Omental fat pad (tissue), 4 donors: ENCODE data around the gene TRIM65. TPM values are rescaled to one million over a fixed set of nuclear protein-coding genes. Genes with fewer than 3 reads are reported as not detected.

Source experiments
- ATAC-seq: fragments of 150-250 bp; one replicate; pipeline ENCODE4 v1.9.1; 2016; ENCODE audit warnings: mild to moderate bottlenecking, moderate library complexity; ENCODE audit not compliant: low FRiP score
- DNase-seq: peaks from one replicate; pipeline ENCODE4 v3.0.0-alpha.2; 2019; ENCODE audit warnings: low spot score
- CTCF ChIP-seq, 3 donors: fragments of 450-650 bp; IDR thresholded peaks; one replicate each; pipeline ENCODE4 v1.5.1; 2016 to 2017; ENCODE audit warnings: antibody characterized with exemption in 3 of 3, mild to moderate bottlenecking in 3 of 3, moderate library complexity in 2 of 3
- total RNA-seq, 4 donors: library from RNA; depleted of rRNA; stranded (reverse); fragments of >200 nt; gene quantifications; one replicate each; pipeline ENCODE4 v1.1.0, GENCODE V29; 2016

The TRIM65 gene
- total RNA-seq, 4 donors from 2014 or later = 10.0 to 37.4 (median 16.2) TPM

GRCh38 chr17:75897160-75898019 lies 639 bp upstream of the TRIM65 start:
- TF ChIP-seq CTCF (IDR thresholded peaks at IDR 0.05) = no peak
- no peak for ATAC-seq
- no peak for DNase-seq

- TF ChIP-seq CTCF (IDR thresholded peaks at IDR 0.05) = no peak
- ATAC-seq (no peak), DNase-seq (no peak)
Measured at GRCh38 chr17:75895370-75896155, 1.2 kb downstream of the TRIM65 start.

- no peak for TF ChIP-seq CTCF (IDR thresholded peaks at IDR 0.05)
- ATAC-seq (no peak), DNase-seq (no peak)
Measured at GRCh38 chr17:75894049-75894733, 2.6 kb downstream of the TRIM65 start.

GRCh38 chr17:75893305-75894048 lies 3.3 kb downstream of the TRIM65 start:
- ATAC-seq (no peak), DNase-seq (no peak)
- TF ChIP-seq CTCF (IDR thresholded peaks at IDR 0.05) = no peak

GRCh38 chr17:75892556-75893224 lies 4.1 kb downstream of the TRIM65 start:
- DNase-seq (no peak), ATAC-seq (no peak)
- TF ChIP-seq CTCF (IDR thresholded peaks at IDR 0.05) = no peak
